Neural progenitor cell (in vitro differentiated cells): Measurements from ENCODE around the gene IFT122. TPM values are rescaled to one million over a fixed set of nuclear protein-coding genes. Genes with fewer than 3 reads are reported as not detected.

Source experiments
- DNase-seq: peaks from one replicate; pipeline ENCODE4 v3.0.0-alpha.2; 2016; ENCODE audit warnings: low spot score
- H2AFZ ChIP-seq: fragments of 200-600 bp; sonication (generic); replicated peaks from 2 replicates; pipeline ENCODE4 v1.6.1; 2016; ENCODE audit warnings: antibody characterized with exemption
- H3F3A ChIP-seq: fragments of 200-600 bp; sonication (generic); 2 replicates; pipeline ENCODE4 v1.6.1; 2016; ENCODE audit warnings: antibody characterized with exemption, low read depth
- H3K27ac ChIP-seq: fragments of 200-600 bp; sonication (generic); 2 replicates; pipeline ENCODE4 v1.5.1; 2016; ENCODE audit warnings: mild to moderate bottlenecking
- H3K27me3 ChIP-seq: fragments of 200-600 bp; sonication (generic); 2 replicates; pipeline ENCODE4 v1.6.1; 2016; ENCODE audit warnings: mild to moderate bottlenecking, moderate library complexity
- H3K36me3 ChIP-seq: fragments of 200-600 bp; sonication (generic); 2 replicates; pipeline ENCODE4 v1.5.1; 2016
- H3K4me1 ChIP-seq: fragments of 200-600 bp; sonication (generic); 2 replicates; pipeline ENCODE4 v1.6.1; 2016; ENCODE audit warnings: mixed run types
- H3K4me2 ChIP-seq: fragments of 200-600 bp; sonication (generic); 2 replicates; pipeline ENCODE4 v1.6.1; 2016
- H3K4me3 ChIP-seq: fragments of 200-600 bp; sonication (generic); 2 replicates; pipeline ENCODE4 v1.5.1; 2016
- H3K79me2 ChIP-seq: fragments of 200-600 bp; sonication (generic); 2 replicates; pipeline ENCODE4 v1.6.1; 2016; ENCODE audit warnings: low read depth
- H3K9ac ChIP-seq: fragments of 200-600 bp; sonication (generic); 2 replicates; pipeline ENCODE4 v1.6.1; 2016
- H3K9me3 ChIP-seq: fragments of 200-600 bp; sonication (generic); 2 replicates; pipeline ENCODE4 v1.5.1; 2016; ENCODE audit warnings: low read depth
- H4K20me1 ChIP-seq: fragments of 200-600 bp; sonication (generic); 2 replicates; pipeline ENCODE4 v1.6.1; 2016; ENCODE audit warnings: low read depth
- H3K27ac Mint-ChIP-seq: 3 replicates; pipeline ENCODE4 v1.8.0; 2021; ENCODE audit warnings: mixed read lengths
- H3K27me3 Mint-ChIP-seq: 2 replicates; pipeline ENCODE4 v1.8.0; 2022; ENCODE audit warnings: low read depth, mild to moderate bottlenecking, inconsistent platforms, moderate library complexity, mixed read lengths; ENCODE audit not compliant: insufficient read depth
- H3K36me3 Mint-ChIP-seq: 3 replicates; pipeline ENCODE4 v1.8.0; 2021; ENCODE audit warnings: mixed read lengths
- H3K4me1 Mint-ChIP-seq: 3 replicates; pipeline ENCODE4 v1.8.0; 2021; ENCODE audit warnings: mixed read lengths
- H3K4me3 Mint-ChIP-seq: 3 replicates; pipeline ENCODE4 v1.8.0; 2021; ENCODE audit warnings: mild to moderate bottlenecking, moderate library complexity, mixed read lengths
- H3K9me3 Mint-ChIP-seq: 3 replicates; pipeline ENCODE4 v1.8.0; 2020; ENCODE audit warnings: mixed read lengths
- CTCF ChIP-seq: fragments of 200-600 bp; sonication (generic); IDR thresholded peaks from 2 replicates; pipeline ENCODE4 v1.5.1; 2017; ENCODE audit warnings: antibody characterized with exemption, mild to moderate bottlenecking
- EZH2 ChIP-seq: fragments of 200-600 bp; sonication (generic); IDR thresholded peaks from 2 replicates; pipeline ENCODE4 v1.6.1; 2017; ENCODE audit warnings: antibody characterized with exemption, mild to moderate bottlenecking, moderate library complexity
- EZH2phosphoT487 ChIP-seq: fragments of 200-600 bp; sonication (generic); IDR thresholded peaks from 2 replicates; pipeline ENCODE4 v1.6.1; 2017; ENCODE audit warnings: antibody characterized with exemption
- total RNA-seq: library from RNA; depleted of rRNA; stranded (reverse); fragments of >200 nt; gene quantifications from 2 replicates; pipeline ENCODE4 v1.2.3, GENCODE V29; 2015; ENCODE audit warnings: low replicate concordance

IFT122 gene
- total RNA-seq, 1 donor from 2014 or later: 48.0 TPM

- Histone ChIP-seq H3K4me1 (peaks cover 42% of the 10 kb centered on the region), H3K27me3 (no peaks in the 10 kb centered on the region), H3F3A (peaks cover 9% of the 10 kb centered on the region), H4K20me1 (no peaks in the 10 kb centered on the region), H3K4me2 (peak overlapping the region; percentile 13), H3K36me3 (no peaks in the 10 kb centered on the region), H3K79me2 (no peaks in the 10 kb centered on the region), H2AFZ (peak overlapping the region; percentile 15), H3K27ac (no peak overlapping the region), H3K9me3 (no peaks in the 10 kb centered on the region), H3K4me3 (no peak overlapping the region), H3K9ac (no peak overlapping the region)
- H3K27me3 Mint-ChIP-seq: peaks cover 13% of the 10 kb centered on the region
- H3K4me3 Mint-ChIP-seq: no peak overlapping the region
- no peaks in the 10 kb centered on the region for H3K9me3 Mint-ChIP-seq
- DNase-seq: no peak
- TF ChIP-seq CTCF: no peak
- TF ChIP-seq EZH2phosphoT487: no peak
- TF ChIP-seq EZH2: no peak
- peaks cover 58% of the 10 kb centered on the region for H3K4me1 Mint-ChIP-seq
- H3K27ac Mint-ChIP-seq: peak overlapping the region; percentile 96
- no peaks in the 10 kb centered on the region for H3K36me3 Mint-ChIP-seq
These were observed 113.1 kb downstream of the IFT122 start for GRCh38 chr3:129553171-129553570.

- no peaks in the 10 kb centered on the region for H3K9me3 ChIP-seq
- H3K27me3 Mint-ChIP-seq: peaks cover 12% of the 10 kb centered on the region
- no peaks in the 10 kb centered on the region for H3K9me3 Mint-ChIP-seq
- H3K27ac ChIP-seq: no peak overlapping the region
- peaks cover 55% of the 10 kb centered on the region for H3K4me1 Mint-ChIP-seq
- no peak overlapping the region for H3K4me3 Mint-ChIP-seq
- H3K79me2 ChIP-seq: no peaks in the 10 kb centered on the region
- no peaks in the 10 kb centered on the region for H4K20me1 ChIP-seq
- H2AFZ ChIP-seq: no peak overlapping the region
- H3F3A ChIP-seq: peaks cover 9% of the 10 kb centered on the region
- TF ChIP-seq EZH2phosphoT487 (no peak), CTCF (no peak), EZH2 (no peak)
- H3K4me1 ChIP-seq: peaks cover 42% of the 10 kb centered on the region
- H3K4me2 ChIP-seq: no peak overlapping the region
- H3K9ac ChIP-seq: no peak overlapping the region
- no peaks in the 10 kb centered on the region for H3K27me3 ChIP-seq
- no peak overlapping the region for H3K27ac Mint-ChIP-seq
- DNase-seq: no peak
- no peaks in the 10 kb centered on the region for H3K36me3 ChIP-seq
- no peaks in the 10 kb centered on the region for H3K36me3 Mint-ChIP-seq
- H3K4me3 ChIP-seq: no peak overlapping the region
These were observed 113.7 kb downstream of the IFT122 start for GRCh38 chr3:129553719-129554118.

- Mint-ChIP-seq H3K9me3 (no peaks in the 10 kb centered on the region), H3K27ac (peak overlapping the region; percentile 79)
- no peak for TF ChIP-seq EZH2phosphoT487
- no peak for TF ChIP-seq EZH2
- no peak for TF ChIP-seq CTCF
These were observed 114.5 kb downstream of the IFT122 start for GRCh38 chr3:129554356-129555152.

More at GRCh38 chr3:129554356-129555152, 114.5 kb downstream of the IFT122 start:
- Mint-ChIP-seq H3K4me1 (peaks cover 55% of the 10 kb centered on the region), H3K4me3 (no peak overlapping the region), H3K36me3 (no peaks in the 10 kb centered on the region), H3K27me3 (peaks cover 12% of the 10 kb centered on the region)
- Histone ChIP-seq H3K9ac (no peak overlapping the region), H3K27me3 (no peaks in the 10 kb centered on the region), H3K79me2 (no peaks in the 10 kb centered on the region), H3K27ac (no peak overlapping the region), H3K4me2 (peak overlapping the region; percentile 6), H2AFZ (no peak overlapping the region), H3K4me1 (peaks cover 42% of the 10 kb centered on the region), H3K4me3 (no peak overlapping the region), H3K36me3 (no peaks in the 10 kb centered on the region), H3K9me3 (no peaks in the 10 kb centered on the region), H4K20me1 (no peaks in the 10 kb centered on the region), H3F3A (peaks cover 9% of the 10 kb centered on the region)
- DNase-seq: peak; percentile 39
